RWPE2 (cell line): ENCODE data around the gene MAP3K5.

Experiments used
- ATAC-seq: fragments of 200-7000 bp; cut with Tn5 transposase; 3 replicates; pipeline ENCODE4 v1.9.1; 2021; ENCODE audit warnings: low read depth
- DNase-seq: peaks from one replicate; pipeline ENCODE4 v3.0.0-alpha.2; 2020; ENCODE audit warnings: low spot score
- H3K27ac ChIP-seq: fragments of 450-650 bp; 2 replicates; pipeline ENCODE4 v1.5.1; 2017; ENCODE audit warnings: mild to moderate bottlenecking; ENCODE audit not compliant: poor library complexity, severe bottlenecking
- H3K27me3 ChIP-seq: fragments of 250-450 bp; sonication (Bioruptor Pico); 2 replicates; pipeline ENCODE4 v1.5.1; 2021; ENCODE audit warnings: mild to moderate bottlenecking, moderate library complexity; ENCODE audit not compliant: insufficient read depth, poor library complexity, severe bottlenecking
- H3K36me3 ChIP-seq: fragments of 250-450 bp; sonication (Bioruptor Pico); 2 replicates; pipeline ENCODE4 v1.5.1; 2020; ENCODE audit warnings: low read depth, mild to moderate bottlenecking, moderate library complexity
- H3K4me1 ChIP-seq: fragments of 250-450 bp; sonication (Bioruptor Pico); 2 replicates; pipeline ENCODE4 v1.5.1; 2021; ENCODE audit warnings: mild to moderate bottlenecking, moderate library complexity; ENCODE audit not compliant: insufficient read depth, poor library complexity, severe bottlenecking
- H3K4me3 ChIP-seq: fragments of 250-450 bp; sonication (Bioruptor Pico); 2 replicates; pipeline ENCODE4 v1.5.1; 2021; ENCODE audit warnings: mild to moderate bottlenecking, moderate library complexity; ENCODE audit not compliant: severe bottlenecking
- H3K9me3 ChIP-seq: fragments of 250-450 bp; sonication (Bioruptor Pico); 2 replicates; pipeline ENCODE4 v1.5.1; 2021; ENCODE audit warnings: mild to moderate bottlenecking, moderate library complexity; ENCODE audit not compliant: severe bottlenecking
- CTCF ChIP-seq: fragments of 450-650 bp; IDR thresholded peaks from one replicate; pipeline ENCODE4 v1.5.1; 2017; ENCODE audit warnings: mild to moderate bottlenecking, moderate library complexity; ENCODE audit not compliant: poor library complexity, severe bottlenecking

The MAP3K5 gene

GRCh38 chr6:136798044-136798443 lies 5.8 kb upstream of the MAP3K5 start:
- ATAC-seq (no peak), DNase-seq (no peak)
- Histone ChIP-seq H3K27ac (no peak overlapping the region), H3K4me1 (peaks cover 4% of the 10 kb centered on the region), H3K4me3 (no peak overlapping the region), H3K27me3 (no peaks in the 10 kb centered on the region), H3K9me3 (no peaks in the 10 kb centered on the region), H3K36me3 (no peaks in the 10 kb centered on the region)
- TF ChIP-seq CTCF: no peak

DNA sequence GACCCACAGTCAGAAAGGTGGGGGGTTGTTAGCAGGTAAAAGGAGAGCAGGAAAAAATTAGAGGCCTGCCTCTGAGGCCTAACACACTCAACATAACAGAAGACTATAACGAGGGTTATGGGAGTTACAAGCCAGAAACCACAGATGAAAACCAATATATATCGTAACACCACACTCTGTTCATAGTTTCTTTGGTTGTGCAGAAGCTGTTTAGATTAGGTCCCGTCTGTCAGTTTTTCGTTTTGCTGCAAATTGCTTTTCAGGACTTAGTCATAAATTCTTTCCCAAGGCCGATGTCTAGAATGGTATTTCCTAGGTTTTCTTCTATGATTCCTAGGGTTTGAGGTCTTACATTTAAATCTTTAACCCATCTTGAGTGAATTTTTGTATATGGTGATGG lies 3.7 kb upstream of the MAP3K5 start:
- ATAC-seq (no peak), DNase-seq (no peak)
- Histone ChIP-seq H3K27me3 (no peaks in the 10 kb centered on the region), H3K36me3 (no peaks in the 10 kb centered on the region), H3K27ac (no peak overlapping the region), H3K4me1 (peaks cover 4% of the 10 kb centered on the region), H3K9me3 (no peaks in the 10 kb centered on the region), H3K4me3 (no peak overlapping the region)
- no peak for TF ChIP-seq CTCF

DNA sequence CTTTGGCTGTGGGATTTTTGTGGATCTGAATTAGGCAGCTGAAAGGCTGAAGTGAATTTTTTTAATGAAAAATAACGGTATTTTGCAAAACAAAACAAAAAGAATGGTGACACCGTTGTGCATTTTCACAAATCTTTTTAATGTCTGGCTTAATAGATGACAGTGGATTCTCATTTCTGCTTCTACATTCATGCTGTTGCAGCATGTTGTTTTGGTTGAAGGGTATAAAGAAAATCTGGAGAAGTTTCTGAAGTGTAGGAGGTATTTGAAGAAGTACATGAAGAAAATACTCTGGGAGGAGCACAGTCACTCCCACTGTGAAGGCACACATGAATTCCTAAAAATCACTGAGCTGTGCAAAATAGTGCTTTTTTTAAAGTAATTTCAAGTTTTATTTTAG lies 3.1 kb upstream of the MAP3K5 start:
- ATAC-seq (no peak), DNase-seq (no peak)
- no peak for TF ChIP-seq CTCF
- H3K27ac ChIP-seq: no peak overlapping the region
- H3K36me3 ChIP-seq: 0 out of 2 replicates have a peak, but pooled peaks cover 3% of the 10 kb centered on the region
- peaks cover 8% of the 10 kb centered on the region for H3K4me1 ChIP-seq
- no peak overlapping the region for H3K4me3 ChIP-seq
- H3K9me3 ChIP-seq: no peaks in the 10 kb centered on the region
- H3K27me3 ChIP-seq: no peaks in the 10 kb centered on the region

GRCh38 chr6:136793363-136793762 lies 1.1 kb upstream of the MAP3K5 start:
- ATAC-seq: no peak
- H3K27me3 ChIP-seq: no peaks in the 10 kb centered on the region
- H3K4me1 ChIP-seq: peaks cover 14% of the 10 kb centered on the region
- no peak for DNase-seq
- H3K9me3 ChIP-seq: no peaks in the 10 kb centered on the region
- no peak for TF ChIP-seq CTCF
- peak overlapping the region; percentile 73 for H3K4me3 ChIP-seq
- 0 out of 2 replicates have a peak, but pooled peaks cover 3% of the 10 kb centered on the region for H3K36me3 ChIP-seq
- peak overlapping the region; percentile 42 for H3K27ac ChIP-seq

DNA sequence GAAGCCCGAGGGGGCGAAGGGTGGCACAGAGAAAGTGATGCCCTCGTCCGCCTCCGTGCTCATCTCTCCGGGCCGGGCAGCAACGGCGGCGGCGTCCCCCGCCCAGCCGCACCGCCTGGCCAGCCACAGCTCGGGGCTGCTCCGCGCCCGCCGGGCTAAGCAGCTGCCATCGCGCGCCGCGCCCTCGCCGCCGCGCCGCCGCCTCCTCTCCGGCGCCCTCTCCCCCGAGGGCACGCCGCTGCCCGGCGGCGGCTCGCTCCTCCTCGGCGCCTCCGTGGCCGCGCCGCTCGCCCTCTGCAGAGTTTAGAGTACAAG lies 225 bp downstream of the MAP3K5 start:
- peak overlapping the region; percentile 42 for H3K27ac ChIP-seq
- H3K4me1 ChIP-seq: peaks cover 25% of the 10 kb centered on the region
- ATAC-seq: peak; percentile 23
- no peaks in the 10 kb centered on the region for H3K9me3 ChIP-seq
- peak overlapping the region; percentile 73 for H3K4me3 ChIP-seq
- no peak for DNase-seq
- no peaks in the 10 kb centered on the region for H3K27me3 ChIP-seq
- H3K36me3 ChIP-seq: 0 out of 2 replicates have a peak, but pooled peaks cover 3% of the 10 kb centered on the region
- no peak for TF ChIP-seq CTCF
